NB4 (cell line): Measurements from ENCODE around the gene KIF20B.

Source experiments
- CTCF ChIP-seq: IDR thresholded peaks from one replicate; pipeline ENCODE4 v1.5.1; 2012; ENCODE audit warnings: low read depth, low read length
- MAX ChIP-seq: IDR thresholded peaks from 2 replicates; pipeline ENCODE4 v1.6.1; 2011; ENCODE audit warnings: low read depth, low read length
- POLR2A ChIP-seq: IDR thresholded peaks from 2 replicates; pipeline ENCODE4 v1.6.1; 2011; ENCODE audit warnings: mild to moderate bottlenecking; ENCODE audit not compliant: insufficient read length; ENCODE audit errors: extremely low read depth

GRCh38 chr10:89759531-89759930 lies 58.1 kb downstream of the KIF20B start:
- TF ChIP-seq CTCF: no peak
- no peak for TF ChIP-seq POLR2A
- no peak for TF ChIP-seq MAX
